GM18502 (cell line): ENCODE measurements around the gene HMMR.

ENCODE experiments used
- ATAC-seq: cut with Tn5 transposase; IDR thresholded peaks from one replicate; pipeline ENCODE4 v1.9.1; 2021; ENCODE audit warnings: mild to moderate bottlenecking; ENCODE audit not compliant: unreplicated experiment, poor library complexity

The HMMR gene

GRCh38 chr5:163456029-163456589, 4.3 kb upstream of the HMMR start:
- ATAC-seq: no peak

DNA sequence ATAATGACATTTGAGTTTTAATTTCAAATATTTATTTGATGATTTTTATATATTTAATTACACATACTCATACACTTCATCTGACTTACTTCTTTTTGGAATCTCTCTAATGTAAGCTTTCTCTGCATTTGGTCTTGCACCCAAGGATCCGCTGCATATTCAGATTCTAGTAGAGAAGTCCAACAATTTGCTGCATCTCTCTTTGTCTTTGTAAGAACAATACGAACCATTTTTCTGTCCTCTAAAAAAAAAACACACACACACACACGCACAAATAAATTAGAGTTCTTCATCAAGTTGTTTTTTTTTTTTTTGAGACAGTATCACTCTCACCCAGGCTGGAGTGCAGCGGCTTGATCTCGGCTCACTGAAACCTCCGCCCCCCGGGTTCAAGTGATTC, 3.6 kb upstream of the HMMR start:
- ATAC-seq: no peak

DNA sequence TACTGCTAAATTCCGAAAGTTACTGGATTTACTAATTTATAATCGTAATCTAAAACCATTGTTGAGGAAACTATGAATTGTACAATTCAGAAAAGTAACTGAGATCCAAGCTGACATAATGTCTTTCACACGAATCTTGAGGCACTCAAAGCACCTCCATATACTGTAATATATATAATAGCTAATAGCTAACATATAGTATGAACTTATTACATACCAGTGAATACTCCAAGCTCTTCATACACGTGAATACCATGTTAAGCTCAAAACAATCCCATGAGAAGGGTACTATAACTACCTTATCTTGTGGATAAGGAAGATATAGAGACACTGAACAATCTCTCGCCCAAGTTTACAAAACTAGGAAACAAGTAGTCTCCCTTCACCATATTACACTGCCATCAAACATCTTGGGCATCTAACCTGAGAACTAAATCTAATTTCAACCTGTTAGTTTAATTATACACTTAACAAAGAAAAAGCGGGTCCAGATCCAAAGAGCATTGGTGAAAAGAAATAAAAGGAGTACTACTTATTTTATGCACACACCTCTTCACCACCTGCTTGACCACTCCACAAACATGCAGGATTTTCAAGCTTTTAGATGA, 1.6 kb upstream of the HMMR start:
- ATAC-seq: no peak

DNA sequence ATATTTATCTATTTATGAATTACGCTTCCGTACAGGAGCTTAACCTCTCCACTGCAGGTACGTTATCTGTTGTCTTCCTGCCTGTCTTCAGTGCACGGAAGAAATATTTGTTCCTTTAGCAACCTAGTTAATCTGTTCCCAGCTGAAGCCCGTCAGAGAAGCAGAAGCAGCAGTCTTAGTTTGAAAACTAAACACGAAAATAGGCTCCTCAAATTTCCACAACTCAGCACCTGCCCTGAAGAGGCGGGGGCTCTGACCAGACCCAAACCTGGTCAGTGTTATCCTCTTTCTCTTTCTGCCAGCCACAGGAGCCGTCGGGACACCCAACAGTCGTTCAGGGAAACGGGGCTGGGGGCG, 992 bp upstream of the HMMR start:
- peak; percentile 5 for ATAC-seq

GRCh38 chr5:163459819-163460561, 442 bp upstream of the HMMR start, which contains the start of gene NUDCD2:
TSS of gene NUDCD2 (minus strand) at chr5:163460102. CDS start at chr5:163460050, 52 bp downstream.
- ATAC-seq: peak; percentile 80

DNA sequence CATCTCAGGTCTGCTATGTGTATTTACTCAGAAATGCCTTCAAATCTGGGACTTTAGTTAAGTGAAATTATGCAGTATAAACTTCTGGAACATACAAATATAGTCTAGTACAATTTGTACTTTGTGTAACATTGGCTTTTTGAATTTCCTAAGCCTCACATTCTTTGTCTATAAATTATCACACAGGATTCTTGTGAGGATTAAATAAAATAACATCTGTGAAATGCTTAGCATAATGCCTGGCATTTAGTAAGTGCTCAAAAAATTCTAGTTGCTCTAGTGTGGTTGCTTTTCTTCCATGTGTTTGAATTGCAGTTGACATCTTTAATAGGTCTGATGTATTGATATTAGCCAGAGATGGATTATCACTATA, 2.6 kb downstream of the HMMR start:
- ATAC-seq: no peak

- no peak for ATAC-seq
Measured at GRCh38 chr5:163467682-163468081, 7.2 kb downstream of the HMMR start.

- ATAC-seq: no peak
Measured at GRCh38 chr5:163473635-163474243, 13.3 kb downstream of the HMMR start.

GRCh38 chr5:163475411-163475810, 15.0 kb downstream of the HMMR start:
- no peak for ATAC-seq

GRCh38 chr5:163478126-163478981, 17.9 kb downstream of the HMMR start:
- no peak for ATAC-seq

DNA sequence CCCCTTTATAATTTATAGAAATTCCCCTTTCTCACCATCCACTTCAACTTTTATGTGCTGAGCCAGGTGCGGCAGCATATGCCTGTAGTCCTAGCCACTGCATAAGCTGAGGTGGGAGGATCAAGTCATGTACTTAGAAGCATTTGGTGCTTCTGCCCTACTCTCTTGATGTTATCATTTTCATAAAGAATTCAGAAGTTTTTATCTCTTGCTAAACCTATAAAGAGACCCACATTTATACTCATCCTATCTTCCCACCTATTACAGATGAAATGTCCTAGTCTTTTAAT, 18.5 kb downstream of the HMMR start:
- ATAC-seq: no peak

DNA sequence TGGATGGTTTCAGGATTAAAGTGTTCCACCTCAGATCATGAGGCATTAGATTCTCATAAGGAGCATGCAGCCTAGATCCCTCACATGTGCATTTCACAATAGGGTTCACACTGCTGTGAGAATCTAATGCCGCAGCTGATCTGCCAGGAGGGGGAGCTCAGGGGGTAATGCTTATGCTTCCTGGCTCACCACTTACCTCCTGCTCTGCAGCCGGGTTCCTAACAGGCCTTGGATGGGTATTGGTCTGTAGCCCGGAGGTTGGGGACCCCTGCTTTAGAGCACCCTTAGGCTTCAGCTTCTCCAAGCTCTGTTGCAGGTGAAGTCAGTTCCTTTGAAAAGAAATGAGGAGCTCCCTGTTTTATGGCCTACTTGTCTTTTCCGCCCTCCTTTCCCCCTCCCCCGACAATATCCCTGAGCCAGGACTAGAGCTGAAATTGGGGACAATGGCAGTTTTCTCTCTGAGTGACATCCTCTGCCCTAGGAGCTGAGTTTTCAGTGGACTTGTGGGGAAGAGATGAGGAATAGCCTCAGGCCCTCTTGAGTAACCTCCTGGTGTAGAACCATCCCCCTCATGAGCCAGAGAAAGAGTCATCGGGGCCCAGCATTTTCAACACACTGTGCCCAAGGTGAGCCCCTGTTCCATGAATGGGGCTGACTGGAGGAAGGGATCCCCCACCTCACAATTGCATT, 28.8 kb downstream of the HMMR start:
- ATAC-seq: peak; percentile 41

DNA sequence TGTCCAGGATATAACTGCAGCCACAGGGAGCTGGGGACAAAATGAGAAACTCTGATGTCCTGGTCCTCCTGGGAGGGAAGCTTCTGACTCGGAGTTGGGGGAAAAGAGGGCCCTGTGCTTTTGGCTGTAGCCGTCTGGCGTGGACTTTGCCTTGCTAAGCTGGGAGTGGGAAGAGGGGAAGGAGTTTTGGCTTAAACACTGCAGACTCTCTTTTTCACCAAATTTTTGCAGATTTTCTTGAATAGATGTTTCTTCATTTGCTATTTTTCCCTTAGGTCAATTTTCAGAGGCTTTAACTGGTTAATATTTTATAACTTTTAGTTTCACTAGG, 29.3 kb downstream of the HMMR start:
- no peak for ATAC-seq

DNA sequence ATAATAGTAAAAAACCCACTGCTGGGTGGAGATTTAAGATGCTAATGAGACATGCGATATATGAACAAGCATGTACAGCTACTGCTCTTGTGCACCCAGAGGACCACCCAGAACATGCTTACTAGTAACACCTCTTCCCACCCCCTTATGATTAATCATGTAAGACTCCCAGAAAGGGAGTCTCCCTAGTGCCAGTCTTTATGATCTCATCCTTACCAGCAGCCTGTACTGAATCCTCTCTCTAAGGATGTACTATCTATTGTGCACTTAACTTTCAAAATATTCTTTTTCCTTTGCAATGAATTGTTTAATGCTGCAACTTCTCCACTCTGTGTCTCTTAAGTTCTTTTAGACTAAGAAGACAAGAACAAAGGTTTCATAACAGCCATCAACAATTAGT, 35.9 kb downstream of the HMMR start:
- no peak for ATAC-seq

DNA sequence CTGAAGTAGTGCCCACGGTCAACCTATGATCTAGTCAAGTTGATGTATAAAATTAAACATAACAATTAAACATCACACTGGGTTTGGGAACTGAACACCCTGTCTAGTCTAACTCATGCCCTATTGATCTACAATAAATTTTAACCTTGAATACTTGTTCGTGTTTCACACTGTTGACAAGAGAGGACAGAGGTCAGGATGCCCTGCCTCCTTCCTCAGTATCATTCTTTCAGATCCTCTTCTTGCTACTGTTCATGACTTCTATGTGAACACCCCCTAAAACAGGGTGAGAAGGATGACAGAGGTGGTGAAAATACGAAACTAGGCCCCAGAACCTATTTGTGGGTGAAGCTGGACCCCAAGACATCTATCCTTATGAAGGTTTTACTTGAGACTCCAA, 36.9 kb downstream of the HMMR start:
- ATAC-seq: no peak

- ATAC-seq: no peak
Measured at GRCh38 chr5:163498886-163499285, 38.5 kb downstream of the HMMR start.

DNA sequence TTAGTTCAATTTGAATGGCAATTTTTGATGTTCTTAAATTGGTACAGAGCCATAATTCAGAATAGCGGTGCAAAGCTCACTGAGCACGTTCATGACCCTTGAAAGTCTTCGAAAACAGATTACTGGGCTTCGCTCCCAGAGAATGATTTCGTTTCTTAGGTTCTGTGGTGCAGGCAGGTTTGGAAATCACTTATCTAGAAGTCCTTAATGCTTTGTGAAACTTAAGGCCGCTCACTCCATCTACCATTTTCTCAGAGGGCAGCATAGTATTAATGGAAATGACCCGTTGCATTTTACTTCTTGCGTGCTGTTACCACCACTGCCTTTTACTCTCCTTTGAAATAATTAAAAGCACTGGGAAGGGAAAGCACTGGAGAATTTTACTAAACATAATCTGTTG, 42.1 kb downstream of the HMMR start:
- no peak for ATAC-seq

- peak; percentile 15 for ATAC-seq
Measured at GRCh38 chr5:163503106-163504078, 43.0 kb downstream of the HMMR start.
